Keratinocyte (primary cell): ENCODE measurements around the gene BNC2. TPM values are rescaled to one million over a fixed set of nuclear protein-coding genes. Genes with fewer than 3 reads are reported as not detected.

Experiments
- DNase-seq: peaks from one replicate; pipeline ENCODE4 v3.0.0-alpha.2; 2011; ENCODE audit warnings: low read depth, missing footprints, low spot score
- FAIRE-seq: peaks from 2 replicates; lab custom pipeline; 2011; peaks lifted over from hg19 to GRCh38; lab: Jason Lieb, UNC
- H2AFZ ChIP-seq: 2 replicates; pipeline ENCODE4 v1.6.0; 2012; ENCODE audit warnings: low read length, control low read depth, inconsistent platforms; ENCODE audit not compliant: control insufficient read depth
- H3K27ac ChIP-seq: 2 replicates; pipeline ENCODE4 v1.5.1; 2011; ENCODE audit warnings: low read length; ENCODE audit not compliant: control insufficient read depth, insufficient read depth
- H3K27me3 ChIP-seq: 3 replicates; pipeline ENCODE4 v1.6.0; 2011; ENCODE audit warnings: low read length; ENCODE audit not compliant: control insufficient read depth, insufficient read depth; ENCODE audit errors: extremely low read depth
- H3K36me3 ChIP-seq, 2 experiments: 2 replicates in 1 of 2; 3 replicates in 1 of 2; pipeline ENCODE4 v1.5.1; 2011; ENCODE audit warnings: low read length in 2 of 2, mild to moderate bottlenecking in 1 of 2; ENCODE audit not compliant: control insufficient read depth in 2 of 2, insufficient read depth in 2 of 2; ENCODE audit errors: extremely low read depth in 1 of 2
- H3K4me1 ChIP-seq: 3 replicates; pipeline ENCODE4 v1.5.1; 2011; ENCODE audit warnings: low read length; ENCODE audit not compliant: control insufficient read depth, insufficient read depth; ENCODE audit errors: extremely low read depth
- H3K4me2 ChIP-seq: 3 replicates; pipeline ENCODE4 v1.6.0; 2011; ENCODE audit warnings: low read depth, low read length; ENCODE audit not compliant: control insufficient read depth, insufficient read depth; ENCODE audit errors: extremely low read depth
- H3K4me3 ChIP-seq, 3 experiments: fragments of 200-600 bp in 1 of 3; sonication (generic) in 1 of 3; 2 replicates in 2 of 3; 3 replicates in 1 of 3; pipeline ENCODE4 v1.5.1; 2011 to 2016; ENCODE audit warnings: low read length in 3 of 3, mild to moderate bottlenecking in 3 of 3, control low read depth in 2 of 3, inconsistent platforms in 1 of 3, low read depth in 1 of 3, mixed read lengths in 1 of 3, mixed run types in 1 of 3, moderate library complexity in 1 of 3; ENCODE audit not compliant: control insufficient read depth in 2 of 3, insufficient read depth in 2 of 3; ENCODE audit errors: extremely low read depth in 1 of 3
- H3K79me2 ChIP-seq: 2 replicates; pipeline ENCODE4 v1.6.0; 2012; ENCODE audit warnings: low read length; ENCODE audit not compliant: control insufficient read depth, insufficient read depth
- H3K9ac ChIP-seq: 3 replicates; pipeline ENCODE4 v1.6.0; 2011; ENCODE audit warnings: low read length; ENCODE audit not compliant: control insufficient read depth, insufficient read depth; ENCODE audit errors: extremely low read depth
- H3K9me1 ChIP-seq: 3 replicates; pipeline ENCODE4 v1.6.0; 2011; ENCODE audit warnings: low read length; ENCODE audit not compliant: control insufficient read depth, insufficient read depth; ENCODE audit errors: extremely low read depth
- H3K9me3 ChIP-seq: 2 replicates; pipeline ENCODE4 v1.5.1; 2012; ENCODE audit warnings: low read depth, low read length; ENCODE audit not compliant: control insufficient read depth
- H4K20me1 ChIP-seq: 3 replicates; pipeline ENCODE4 v1.6.0; 2011; ENCODE audit warnings: low read length; ENCODE audit not compliant: control insufficient read depth, insufficient read depth; ENCODE audit errors: extremely low read depth
- CTCF ChIP-seq, 3 experiments: IDR thresholded peaks in 1 of 3; conservative IDR thresholded peaks in 1 of 3; optimal IDR thresholded peaks in 1 of 3; 2 replicates in 2 of 3; 3 replicates in 1 of 3; pipeline versions ENCODE3 to v1.5.1; 2011; ENCODE audit warnings: low read length in 3 of 3, mild to moderate bottlenecking in 3 of 3, moderate library complexity in 2 of 3, control low read depth in 1 of 3, inconsistent platforms in 1 of 3; ENCODE audit not compliant: insufficient read depth in 2 of 3; ENCODE audit errors: extremely low read depth in 1 of 3
- EZH2 ChIP-seq: IDR thresholded peaks from one replicate; pipeline ENCODE4 v1.6.1; 2012; ENCODE audit warnings: inconsistent platforms, mild to moderate bottlenecking, low read length, moderate library complexity
- dilution Hi-C: fragments of 300-500 bp; cut with MboI; formaldehyde crosslinking; loops from one replicate; pipeline ENCODE4 v1.7.0; 2020; ENCODE audit warnings: low sequenced_read_pairs; ENCODE audit not compliant: extremely low pct_ligation_motif_present
- polyA plus RNA-seq, 5 experiments: library from polyadenylated mRNA; depleted of rRNA in 3 of 5; stranded (reverse) in 3 of 5; stranded (forward) in 1 of 5; unstranded in 1 of 5; fragments of >200 nt; gene quantifications; 1 replicate in 1 of 5; 2 replicates in 3 of 5; 3 replicates in 1 of 5; pipeline versions ENCODE4 v1.2.1 to v1.2.3, GENCODE V29; 2011 to 2012; ENCODE audit warnings: missing spikeins in 2 of 5, low read depth in 1 of 5, low replicate concordance in 1 of 5

The BNC2 gene
- polyA plus RNA-seq, 1 donor (not counting 4 experiments of a cell fraction or from before 2014, with no cell fraction given) = 1.1 TPM

- FAIRE-seq (no peak), DNase-seq (no peak)
- no peak overlapping the region for H3K4me2 ChIP-seq
- H4K20me1 ChIP-seq = no peaks in the 10 kb centered on the region
- no peak overlapping the region for H3K27ac ChIP-seq
- dilution Hi-C loops = no loop called here
- H3K9me1 ChIP-seq = no peaks in the 10 kb centered on the region
- TF ChIP-seq EZH2 (no peak), CTCF (optimal IDR thresholded peaks at IDR 0.05 in 1 of 3, IDR thresholded peaks at IDR 0.05 in 1 of 3, conservative IDR thresholded peaks at IDR 0.05 in 1 of 3; ENCODE audit: extremely low read depth in 1 of 3, insufficient read depth in 2 of 3, low read length in 3 of 3) (no peak)
- H3K4me1 ChIP-seq = no peaks in the 10 kb centered on the region
- no peaks in the 10 kb centered on the region for H3K36me3 ChIP-seq
- H3K4me3 ChIP-seq = no peak overlapping the region
- no peaks in the 10 kb centered on the region for H3K9me3 ChIP-seq
- no peak overlapping the region for H2AFZ ChIP-seq
- no peaks in the 10 kb centered on the region for H3K79me2 ChIP-seq
- no peak overlapping the region for H3K9ac ChIP-seq
- H3K27me3 ChIP-seq = no peaks in the 10 kb centered on the region
Measured at GRCh38 chr9:16475257-16475656, 395.2 kb downstream of the BNC2 start.

GRCh38 chr9:16469184-16469583, 401.3 kb downstream of the BNC2 start:
- TF ChIP-seq EZH2 (no peak), CTCF (optimal IDR thresholded peaks at IDR 0.05 in 1 of 3, IDR thresholded peaks at IDR 0.05 in 1 of 3, conservative IDR thresholded peaks at IDR 0.05 in 1 of 3; ENCODE audit: extremely low read depth in 1 of 3, insufficient read depth in 2 of 3, low read length in 3 of 3) (no peak)
- dilution Hi-C loops = no loop called here
- no peak overlapping the region for H3K4me3 ChIP-seq
- no peak overlapping the region for H3K27ac ChIP-seq
- H3K4me1 ChIP-seq = no peaks in the 10 kb centered on the region
- no peaks in the 10 kb centered on the region for H3K36me3 ChIP-seq
- H3K9me1 ChIP-seq = no peaks in the 10 kb centered on the region
- H3K79me2 ChIP-seq = no peaks in the 10 kb centered on the region
- H2AFZ ChIP-seq = no peak overlapping the region
- no peaks in the 10 kb centered on the region for H3K27me3 ChIP-seq
- FAIRE-seq (no peak), DNase-seq (no peak)
- H3K4me2 ChIP-seq = no peak overlapping the region
- no peaks in the 10 kb centered on the region for H3K9me3 ChIP-seq
- no peak overlapping the region for H3K9ac ChIP-seq
- H4K20me1 ChIP-seq = no peaks in the 10 kb centered on the region
